ENCODE data around the gene GPR25.

GPR25 gene

DNA sequence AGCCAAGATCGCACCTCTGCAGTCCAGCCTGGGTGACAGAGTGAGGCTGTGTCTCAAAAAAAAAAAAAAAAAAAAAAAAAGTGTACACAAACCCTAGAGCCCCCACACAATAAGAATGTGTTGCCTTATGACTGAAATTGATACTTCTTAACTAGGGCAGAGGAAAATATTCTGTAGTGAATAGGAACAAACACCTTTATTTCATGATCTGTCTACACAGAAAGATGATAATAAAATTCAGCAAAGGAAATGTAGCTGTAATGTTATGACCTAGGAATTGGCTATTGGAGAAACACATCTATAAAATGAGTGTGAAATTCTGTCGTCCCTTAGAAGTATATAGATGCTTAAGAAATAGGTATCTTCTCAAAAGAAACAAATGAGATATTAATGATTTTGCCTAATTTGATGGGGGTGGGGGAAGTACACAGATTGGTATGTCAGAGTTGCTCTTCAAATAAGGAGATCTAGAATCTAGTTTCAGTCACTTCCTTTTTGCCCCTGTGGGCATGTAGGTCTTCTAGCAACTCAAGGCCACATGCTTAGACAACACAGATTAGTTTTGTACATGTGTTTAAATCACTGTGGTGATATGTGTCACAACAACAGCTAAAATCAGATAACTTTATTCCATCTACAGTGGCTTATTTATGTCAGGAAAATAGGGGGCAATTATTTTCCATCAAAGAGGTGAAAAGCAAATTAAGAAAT lies 10.7 kb upstream of the GPR25 start:
- CTCF ChIA-PET: no interaction called here
- TF ChIP-seq, protein P1, sequence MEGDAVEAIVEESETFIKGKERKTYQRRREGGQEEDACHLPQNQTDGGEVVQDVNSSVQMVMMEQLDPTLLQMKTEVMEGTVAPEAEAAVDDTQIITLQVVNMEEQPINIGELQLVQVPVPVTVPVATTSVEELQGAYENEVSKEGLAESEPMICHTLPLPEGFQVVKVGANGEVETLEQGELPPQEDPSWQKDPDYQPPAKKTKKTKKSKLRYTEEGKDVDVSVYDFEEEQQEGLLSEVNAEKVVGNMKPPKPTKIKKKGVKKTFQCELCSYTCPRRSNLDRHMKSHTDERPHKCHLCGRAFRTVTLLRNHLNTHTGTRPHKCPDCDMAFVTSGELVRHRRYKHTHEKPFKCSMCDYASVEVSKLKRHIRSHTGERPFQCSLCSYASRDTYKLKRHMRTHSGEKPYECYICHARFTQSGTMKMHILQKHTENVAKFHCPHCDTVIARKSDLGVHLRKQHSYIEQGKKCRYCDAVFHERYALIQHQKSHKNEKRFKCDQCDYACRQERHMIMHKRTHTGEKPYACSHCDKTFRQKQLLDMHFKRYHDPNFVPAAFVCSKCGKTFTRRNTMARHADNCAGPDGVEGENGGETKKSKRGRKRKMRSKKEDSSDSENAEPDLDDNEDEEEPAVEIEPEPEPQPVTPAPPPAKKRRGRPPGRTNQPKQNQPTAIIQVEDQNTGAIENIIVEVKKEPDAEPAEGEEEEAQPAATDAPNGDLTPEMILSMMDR (IDR thresholded peaks at IDR 0.05; ENCODE audit: insufficient read depth, low read length, missing control alignments): no peak

DNA sequence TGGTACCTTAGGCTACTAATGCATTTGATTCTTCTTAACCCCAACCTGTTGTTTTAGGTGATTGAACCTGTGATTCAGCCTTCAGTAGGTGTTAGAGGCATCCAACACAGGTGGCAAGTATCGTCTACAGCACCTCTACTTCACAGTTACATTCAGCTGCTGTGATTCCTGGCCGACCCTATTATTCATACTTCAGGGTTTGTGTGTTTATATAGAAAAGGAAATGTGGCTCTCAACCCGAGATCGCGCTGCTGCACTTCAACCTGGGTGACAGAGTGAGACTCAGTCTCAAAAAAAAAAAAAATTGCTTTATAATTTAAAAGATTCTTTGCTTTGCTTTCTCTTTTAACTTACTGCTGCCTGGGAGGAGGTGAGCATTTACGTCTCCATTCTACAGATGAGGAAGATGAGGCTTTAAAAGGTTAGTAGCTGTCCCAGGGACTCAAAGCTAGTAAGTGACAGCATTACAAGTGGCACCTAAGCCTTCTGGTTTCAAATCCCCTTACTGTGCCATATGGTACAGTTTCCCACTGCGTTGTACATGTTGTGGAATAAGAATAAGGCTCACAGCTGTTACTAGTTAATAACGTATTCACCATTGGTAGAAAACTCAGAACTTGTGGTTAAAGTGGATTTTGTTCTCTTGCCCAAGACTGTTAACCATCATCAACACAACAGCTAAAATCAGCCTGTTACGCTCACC lies 9.9 kb upstream of the GPR25 start:
- ChIA-PET CTCF (interaction anchor here (0.9 kb wide), 1 partner anchor 240 kb away, joined by 3 read pairs; no protein-coding TSS in a partner anchor), POLR2A (no interaction called here)
- H3K4me3 ChIP-seq (ENCODE audit: low read depth, low read length): no peak overlapping the region
- TF ChIP-seq, protein P1 (IDR thresholded peaks at IDR 0.05; ENCODE audit: insufficient read depth, low read length, missing control alignments): no peak
- no peak for DNase-seq (ENCODE audit: low read depth, low spot score)

More for the DNA sequence above, 10.7 kb upstream of the GPR25 start:
- H3K4me3 ChIP-seq (ENCODE audit: low read depth, low read length): no peak overlapping the region
- POLR2A ChIA-PET: no interaction called here
- no peak for DNase-seq (ENCODE audit: low read depth, low spot score)

DNA sequence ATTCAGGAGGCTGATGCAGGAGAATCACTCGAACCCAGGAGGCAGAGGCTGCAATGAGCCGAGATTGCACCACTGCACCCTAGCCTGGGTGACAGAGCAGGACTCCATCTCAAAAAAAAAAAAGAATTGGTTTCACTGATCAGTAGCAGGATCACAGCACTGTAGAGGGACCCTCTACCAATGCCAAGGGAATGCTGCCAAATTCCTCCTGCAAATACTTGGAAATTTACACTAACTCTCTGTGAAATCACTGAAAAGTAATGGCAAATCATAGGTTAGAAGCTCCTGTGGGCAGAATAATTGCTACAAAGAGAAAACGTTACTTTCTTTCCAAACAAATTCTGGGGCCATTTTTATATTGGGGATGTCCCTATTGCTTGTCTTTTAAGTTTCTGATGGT lies 6.7 kb upstream of the GPR25 start:
- TF ChIP-seq, protein P1 (IDR thresholded peaks at IDR 0.05; ENCODE audit: insufficient read depth, low read length, missing control alignments): no peak
- DNase-seq (ENCODE audit: low read depth, low spot score): no peak
- ChIA-PET POLR2A (no interaction called here), CTCF (interaction anchor here (0.7 to 1.7 kb wide), 3 partner anchors 9 to 248 kb away, joined by 3 to 5 read pairs (median 3); no protein-coding TSS in a partner anchor)
- no peak overlapping the region for H3K4me3 ChIP-seq (ENCODE audit: low read depth, low read length)

DNA sequence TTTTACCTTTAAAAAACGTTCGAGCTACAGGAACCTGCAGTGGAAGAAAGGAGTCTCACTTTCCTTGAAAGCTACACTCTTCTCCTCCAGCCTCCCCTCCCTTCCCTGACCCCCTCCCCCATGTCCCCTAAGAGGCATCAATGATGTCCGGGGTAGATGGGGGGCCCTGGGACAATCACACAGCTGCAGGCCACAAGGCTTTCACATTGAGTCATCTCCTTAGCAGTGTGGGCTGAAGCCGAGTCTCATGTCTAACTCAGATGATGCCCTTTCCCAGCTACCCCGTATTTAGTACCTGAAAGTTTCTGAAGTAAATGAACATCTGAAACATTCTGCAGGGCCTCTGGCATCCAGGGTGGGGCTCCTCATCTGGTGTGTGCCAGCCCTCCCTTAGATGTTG lies 6.3 kb upstream of the GPR25 start:
- TF ChIP-seq, protein P1 (IDR thresholded peaks at IDR 0.05; ENCODE audit: insufficient read depth, low read length, missing control alignments): no peak
- POLR2A ChIA-PET: no interaction called here
- no peak overlapping the region for H3K4me3 ChIP-seq (ENCODE audit: low read depth, low read length)
- CTCF ChIA-PET: interaction anchor here (1.7 kb wide), 1 partner anchor 9 kb away, joined by 5 read pairs; no protein-coding TSS in a partner anchor
- DNase-seq (ENCODE audit: low read depth, low spot score): no peak

DNA sequence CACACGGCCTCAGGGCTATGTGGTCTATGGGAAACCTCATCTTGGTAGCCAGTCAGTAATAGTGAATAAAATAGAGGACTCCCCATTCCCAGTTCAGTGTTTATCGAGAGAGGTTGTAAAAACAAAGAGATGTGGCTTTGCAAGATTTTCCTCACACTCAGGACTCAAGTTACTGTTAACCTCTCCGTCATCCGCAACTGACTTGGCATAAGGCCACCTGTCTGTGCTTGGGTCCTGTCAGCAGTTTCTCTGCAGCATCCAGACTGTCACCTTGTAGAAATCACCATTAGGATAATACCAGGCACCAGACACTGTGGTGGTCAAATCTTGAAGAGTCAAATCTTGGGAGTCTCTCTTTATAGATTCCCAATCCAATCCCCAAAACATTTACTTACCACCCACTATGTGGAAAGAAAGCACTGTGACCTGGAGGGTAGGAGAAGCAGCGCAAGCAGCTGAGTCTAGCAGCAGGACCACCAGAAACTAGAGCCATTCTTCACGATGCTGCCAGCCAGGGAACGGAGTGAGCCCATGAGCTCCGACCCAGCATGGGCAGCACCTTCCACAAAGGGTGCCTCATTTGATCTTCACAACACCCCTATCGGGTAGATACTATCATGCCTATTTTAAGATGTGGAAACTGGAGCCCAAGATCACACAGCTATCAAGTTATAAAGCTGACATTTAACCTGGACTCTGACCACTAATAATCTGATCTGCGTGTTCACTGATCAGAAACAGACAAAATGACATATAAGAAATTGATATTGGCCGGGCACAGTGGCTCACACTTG lies 5.6 kb upstream of the GPR25 start:
- DNase-seq (ENCODE audit: low read depth, low spot score): no peak
- H3K4me3 ChIP-seq (ENCODE audit: low read depth, low read length): no peak overlapping the region
- CTCF ChIA-PET: interaction anchor here (1.7 kb wide), 1 partner anchor 10 kb away, joined by 5 read pairs; no protein-coding TSS in a partner anchor
- POLR2A ChIA-PET: no interaction called here
- TF ChIP-seq, protein P1 (IDR thresholded peaks at IDR 0.05; ENCODE audit: insufficient read depth, low read length, missing control alignments): no peak
